WTC11 (cell line): ENCODE data around the gene CDA. TPM values are rescaled to one million over a fixed set of nuclear protein-coding genes. Genes with fewer than 3 reads are reported as not detected.
A peak's percentile ranks its signal among the peaks of the same experiment; 100 is the strongest.

Source experiments
- ATAC-seq: fragments of 200-7000 bp; cut with Tn5 transposase; 2 replicates; pipeline ENCODE4 v1.10.0; 2021; ENCODE audit warnings: mild to moderate bottlenecking, moderate library complexity
- CTCF ChIA-PET: fragments of 300-600 bp; sonication (Branson Sonifier 250); formaldehyde crosslinking; loops from one replicate; lab custom pipeline; 2021; ENCODE audit warnings: antibody characterized with exemption; lab: Charles Lee
- POLR2A ChIA-PET: fragments of 350-600 bp; sonication (Branson Sonifier 250); formaldehyde crosslinking; loops from one replicate; lab custom pipeline; 2021; ENCODE audit warnings: antibody characterized with exemption; lab: Charles Lee
- DNase-seq: peaks from one replicate; pipeline ENCODE4 v3.0.0; 2021; ENCODE audit warnings: low spot score
- H3K27ac Mint-ChIP-seq: 2 replicates; pipeline ENCODE4 v1.8.0; 2021; ENCODE audit warnings: mixed read lengths
- H3K27me3 Mint-ChIP-seq: 2 replicates; pipeline ENCODE4 v1.8.0; 2021; ENCODE audit warnings: low read depth, mild to moderate bottlenecking, moderate library complexity, mixed read lengths
- H3K36me3 Mint-ChIP-seq: 2 replicates; pipeline ENCODE4 v1.8.0; 2021; ENCODE audit warnings: mixed read lengths
- H3K4me1 Mint-ChIP-seq: 2 replicates; pipeline ENCODE4 v1.8.0; 2022; ENCODE audit warnings: mixed read lengths
- H3K4me3 Mint-ChIP-seq: 2 replicates; pipeline ENCODE4 v1.8.0; 2021; ENCODE audit warnings: mild to moderate bottlenecking, moderate library complexity, mixed read lengths
- H3K9me3 Mint-ChIP-seq: 2 replicates; pipeline ENCODE4 v1.8.0; 2021; ENCODE audit warnings: mixed read lengths
- KAT7 ChIP-seq: sonication (generic); formaldehyde crosslinking; IDR thresholded peaks from 2 replicates; pipeline ENCODE4 v1.8.1; 2023; ENCODE audit warnings: missing genetic modification reagents, mild to moderate bottlenecking, borderline replicate concordance
- total RNA-seq: library from RNA; stranded (reverse); gene quantifications from 3 replicates; pipeline ENCODE4 v1.2.3, GENCODE V29; 2021
- TF ChIP-seq, protein P1 (sequence below): sonication (generic); formaldehyde crosslinking; IDR thresholded peaks from 2 replicates; pipeline ENCODE4 v1.8.0; 2022; ENCODE audit warnings: mild to moderate bottlenecking, missing genetic modification reagents
- TF ChIP-seq, protein P2 (sequence below): sonication (generic); formaldehyde crosslinking; IDR thresholded peaks from 2 replicates; pipeline ENCODE4 v1.8.1; 2023; ENCODE audit warnings: mild to moderate bottlenecking, missing genetic modification reagents, moderate library complexity

CDA gene
- total RNA-seq, 1 experiment from 2014 or later: 12.5 TPM

DNA sequence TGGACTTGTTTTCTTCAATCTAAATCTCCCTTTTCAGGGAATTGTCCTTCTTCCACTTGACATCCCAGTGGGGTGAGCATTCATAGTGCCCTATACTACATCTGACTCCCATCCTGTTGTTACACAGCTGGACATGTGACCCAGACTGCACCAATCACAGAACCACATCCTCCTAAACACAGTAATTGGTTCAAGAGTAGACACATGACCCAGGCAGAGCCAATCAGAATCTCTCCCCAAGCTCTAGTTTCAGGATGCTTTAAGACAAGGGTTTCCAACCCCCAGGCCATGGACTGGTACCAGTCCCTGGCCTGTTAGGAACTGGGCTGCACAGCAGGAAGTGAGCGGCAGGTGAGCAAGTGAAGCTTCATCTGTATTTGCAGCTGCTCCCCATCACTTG is 77.9 kb downstream of the CDA start:
- H3K27ac Mint-ChIP-seq: no peak overlapping the region
- CTCF ChIA-PET: interaction anchor here (0.5 to 3.2 kb wide), 5 partner anchors 30 to 92 kb away, joined by 3 to 18 read pairs (median 5); no protein-coding TSS in a partner anchor
- no peaks in the 10 kb centered on the region for H3K27me3 Mint-ChIP-seq
- ATAC-seq: peak; percentile 28; the same call in 1 of the 2 replicates
- H3K4me3 Mint-ChIP-seq: no peak overlapping the region
- DNase-seq: no peak
- H3K4me1 Mint-ChIP-seq: peaks cover 9% of the 10 kb centered on the region
- TF ChIP-seq KAT7: no peak
- TF ChIP-seq, protein P1, sequence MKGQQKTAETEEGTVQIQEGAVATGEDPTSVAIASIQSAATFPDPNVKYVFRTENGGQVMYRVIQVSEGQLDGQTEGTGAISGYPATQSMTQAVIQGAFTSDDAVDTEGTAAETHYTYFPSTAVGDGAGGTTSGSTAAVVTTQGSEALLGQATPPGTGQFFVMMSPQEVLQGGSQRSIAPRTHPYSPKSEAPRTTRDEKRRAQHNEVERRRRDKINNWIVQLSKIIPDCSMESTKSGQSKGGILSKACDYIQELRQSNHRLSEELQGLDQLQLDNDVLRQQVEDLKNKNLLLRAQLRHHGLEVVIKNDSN (CRISPR knock-in tag): peak; percentile 64
- TF ChIP-seq, protein P2, sequence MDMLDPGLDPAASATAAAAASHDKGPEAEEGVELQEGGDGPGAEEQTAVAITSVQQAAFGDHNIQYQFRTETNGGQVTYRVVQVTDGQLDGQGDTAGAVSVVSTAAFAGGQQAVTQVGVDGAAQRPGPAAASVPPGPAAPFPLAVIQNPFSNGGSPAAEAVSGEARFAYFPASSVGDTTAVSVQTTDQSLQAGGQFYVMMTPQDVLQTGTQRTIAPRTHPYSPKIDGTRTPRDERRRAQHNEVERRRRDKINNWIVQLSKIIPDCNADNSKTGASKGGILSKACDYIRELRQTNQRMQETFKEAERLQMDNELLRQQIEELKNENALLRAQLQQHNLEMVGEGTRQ (CRISPR knock-in tag): peak; percentile 82
- peaks cover 3% of the 10 kb centered on the region; the same call in 1 of the 2 replicates for H3K36me3 Mint-ChIP-seq
- H3K9me3 Mint-ChIP-seq: peaks cover 5% of the 10 kb centered on the region
- POLR2A ChIA-PET: no interaction called here

Other genes with a start within 250 kb of the CDA start
- gene CAMK2N1, start 102.9 kb upstream of the CDA start, total RNA-seq: 10.0 to 10.9 TPM (median 10.1 TPM) in 3 replicates
- gene MUL1, start 80.9 kb upstream of the CDA start, total RNA-seq: 21.0 to 22.2 TPM (median 21.9 TPM) in 3 replicates
- gene FAM43B, start 36.5 kb upstream of the CDA start, total RNA-seq: 2.9 to 3.1 TPM (median 3.1 TPM) in 3 replicates
- gene PINK1, start 44.4 kb downstream of the CDA start, total RNA-seq: 34.7 to 47.7 TPM (median 35.1 TPM) in 3 replicates
- gene DDOST, start 72.3 kb downstream of the CDA start, total RNA-seq: 299 to 306 TPM (median 300 TPM) in 3 replicates
- 8.1 to 16.1 TPM (median 14.3 TPM) in 3 replicates for gene KIF17, start 128.9 kb downstream of the CDA start, total RNA-seq
- 13.4 to 17.8 TPM (median 13.8 TPM) in 3 replicates for gene SH2D5, start 143.6 kb downstream of the CDA start, total RNA-seq
- 121 to 140 TPM (median 132 TPM) in 3 replicates for gene HP1BP3, start 198.2 kb downstream of the CDA start, total RNA-seq